ENCODE results near the gene IRF2BP1.

DNA sequence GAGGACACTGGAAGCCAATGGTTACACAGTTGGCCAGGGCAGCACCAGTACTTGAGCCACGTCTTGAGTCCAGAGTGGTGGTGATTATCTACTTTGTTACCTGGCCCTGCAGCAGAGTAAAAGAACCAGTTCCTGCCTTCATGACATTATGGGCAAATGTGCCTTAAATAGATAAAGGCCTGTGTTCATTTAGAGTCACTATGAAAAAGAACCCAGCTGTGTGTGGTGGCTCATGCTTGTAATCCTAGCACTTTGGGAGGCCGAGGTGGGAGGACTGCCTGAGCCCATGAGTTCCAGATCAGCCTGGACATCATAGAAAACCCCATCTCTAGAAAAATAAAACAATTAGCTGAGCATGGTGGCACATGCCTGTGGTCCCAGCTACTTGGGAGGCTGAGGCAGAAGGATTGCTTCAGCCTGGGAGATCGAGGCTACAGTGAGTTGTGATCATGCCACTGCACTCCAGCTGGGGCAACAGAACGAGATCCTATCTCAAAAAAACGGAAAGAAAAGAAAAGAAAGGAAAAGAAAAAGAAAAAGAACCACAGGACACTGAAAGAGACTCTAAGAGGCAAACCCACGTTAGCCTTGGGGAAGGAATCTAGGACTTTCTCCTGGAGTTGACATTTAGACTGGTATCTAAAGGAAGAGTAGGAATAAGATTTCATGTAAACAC, 3.4 kb upstream of the IRF2BP1 start:
- TF ChIP-seq CTCF (IDR thresholded peaks at IDR 0.05; ENCODE audit: low read depth, low read length, missing input control) (no peak), SP1 (IDR thresholded peaks at IDR 0.05) (no peak), RAD21 (IDR thresholded peaks at IDR 0.05) (no peak), YY1 (IDR thresholded peaks at IDR 0.05) (no peak), TAF1 (conservative IDR thresholded peaks at IDR 0.05) (no peak), EGR1 (IDR thresholded peaks at IDR 0.05; ENCODE audit: low read depth in 2 of 2) (no peak), GABPA (IDR thresholded peaks at IDR 0.05 in 1 of 2, conservative IDR thresholded peaks at IDR 0.05 in 1 of 2) (no peak)
- TF ChIP-seq, protein P1, sequence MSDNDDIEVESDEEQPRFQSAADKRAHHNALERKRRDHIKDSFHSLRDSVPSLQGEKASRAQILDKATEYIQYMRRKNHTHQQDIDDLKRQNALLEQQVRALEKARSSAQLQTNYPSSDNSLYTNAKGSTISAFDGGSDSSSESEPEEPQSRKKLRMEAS (IDR thresholded peaks at IDR 0.05): no peak
- TF ChIP-seq, protein P2, sequence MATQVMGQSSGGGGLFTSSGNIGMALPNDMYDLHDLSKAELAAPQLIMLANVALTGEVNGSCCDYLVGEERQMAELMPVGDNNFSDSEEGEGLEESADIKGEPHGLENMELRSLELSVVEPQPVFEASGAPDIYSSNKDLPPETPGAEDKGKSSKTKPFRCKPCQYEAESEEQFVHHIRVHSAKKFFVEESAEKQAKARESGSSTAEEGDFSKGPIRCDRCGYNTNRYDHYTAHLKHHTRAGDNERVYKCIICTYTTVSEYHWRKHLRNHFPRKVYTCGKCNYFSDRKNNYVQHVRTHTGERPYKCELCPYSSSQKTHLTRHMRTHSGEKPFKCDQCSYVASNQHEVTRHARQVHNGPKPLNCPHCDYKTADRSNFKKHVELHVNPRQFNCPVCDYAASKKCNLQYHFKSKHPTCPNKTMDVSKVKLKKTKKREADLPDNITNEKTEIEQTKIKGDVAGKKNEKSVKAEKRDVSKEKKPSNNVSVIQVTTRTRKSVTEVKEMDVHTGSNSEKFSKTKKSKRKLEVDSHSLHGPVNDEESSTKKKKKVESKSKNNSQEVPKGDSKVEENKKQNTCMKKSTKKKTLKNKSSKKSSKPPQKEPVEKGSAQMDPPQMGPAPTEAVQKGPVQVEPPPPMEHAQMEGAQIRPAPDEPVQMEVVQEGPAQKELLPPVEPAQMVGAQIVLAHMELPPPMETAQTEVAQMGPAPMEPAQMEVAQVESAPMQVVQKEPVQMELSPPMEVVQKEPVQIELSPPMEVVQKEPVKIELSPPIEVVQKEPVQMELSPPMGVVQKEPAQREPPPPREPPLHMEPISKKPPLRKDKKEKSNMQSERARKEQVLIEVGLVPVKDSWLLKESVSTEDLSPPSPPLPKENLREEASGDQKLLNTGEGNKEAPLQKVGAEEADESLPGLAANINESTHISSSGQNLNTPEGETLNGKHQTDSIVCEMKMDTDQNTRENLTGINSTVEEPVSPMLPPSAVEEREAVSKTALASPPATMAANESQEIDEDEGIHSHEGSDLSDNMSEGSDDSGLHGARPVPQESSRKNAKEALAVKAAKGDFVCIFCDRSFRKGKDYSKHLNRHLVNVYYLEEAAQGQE (IDR thresholded peaks at IDR 0.05): no peak

All from liver (tissue), 3 donors.